DND-41 (cell line): ENCODE results near the gene NLRX1.

Source experiments
- EZH2 ChIP-seq: IDR thresholded peaks from 3 replicates; pipeline ENCODE4 v1.6.1; 2012; ENCODE audit warnings: borderline replicate concordance, low read depth, mild to moderate bottlenecking, moderate library complexity, low read length, inconsistent platforms; ENCODE audit not compliant: severe bottlenecking
- TF ChIP-seq, protein P1 (sequence below): IDR thresholded peaks from 2 replicates; pipeline ENCODE4 v1.5.1; 2012; ENCODE audit warnings: borderline replicate concordance, low read length, moderate library complexity, mild to moderate bottlenecking; ENCODE audit not compliant: poor library complexity, severe bottlenecking; ENCODE audit errors: extremely low read depth

DNA sequence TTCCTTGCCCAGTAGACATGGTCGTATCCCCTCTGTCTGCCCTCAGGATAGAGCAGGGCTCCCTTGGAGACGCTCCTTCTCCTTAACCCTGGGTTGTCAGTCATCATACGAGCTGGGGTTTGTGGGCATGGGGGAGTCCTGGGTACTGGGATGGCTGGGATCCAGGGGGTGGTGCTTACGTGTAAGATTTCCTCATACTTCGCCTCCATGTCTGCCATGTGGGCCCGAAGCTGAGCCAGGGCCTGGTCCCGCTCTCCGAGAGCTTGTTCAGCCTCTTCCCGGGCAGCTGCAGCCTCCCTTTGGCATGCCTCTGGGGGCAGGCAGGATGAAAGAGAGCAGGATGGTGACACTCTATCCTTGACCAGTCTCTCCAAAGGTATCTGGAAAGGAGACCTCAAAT is 22.0 kb downstream of the NLRX1 start:
- TF ChIP-seq, protein P1, sequence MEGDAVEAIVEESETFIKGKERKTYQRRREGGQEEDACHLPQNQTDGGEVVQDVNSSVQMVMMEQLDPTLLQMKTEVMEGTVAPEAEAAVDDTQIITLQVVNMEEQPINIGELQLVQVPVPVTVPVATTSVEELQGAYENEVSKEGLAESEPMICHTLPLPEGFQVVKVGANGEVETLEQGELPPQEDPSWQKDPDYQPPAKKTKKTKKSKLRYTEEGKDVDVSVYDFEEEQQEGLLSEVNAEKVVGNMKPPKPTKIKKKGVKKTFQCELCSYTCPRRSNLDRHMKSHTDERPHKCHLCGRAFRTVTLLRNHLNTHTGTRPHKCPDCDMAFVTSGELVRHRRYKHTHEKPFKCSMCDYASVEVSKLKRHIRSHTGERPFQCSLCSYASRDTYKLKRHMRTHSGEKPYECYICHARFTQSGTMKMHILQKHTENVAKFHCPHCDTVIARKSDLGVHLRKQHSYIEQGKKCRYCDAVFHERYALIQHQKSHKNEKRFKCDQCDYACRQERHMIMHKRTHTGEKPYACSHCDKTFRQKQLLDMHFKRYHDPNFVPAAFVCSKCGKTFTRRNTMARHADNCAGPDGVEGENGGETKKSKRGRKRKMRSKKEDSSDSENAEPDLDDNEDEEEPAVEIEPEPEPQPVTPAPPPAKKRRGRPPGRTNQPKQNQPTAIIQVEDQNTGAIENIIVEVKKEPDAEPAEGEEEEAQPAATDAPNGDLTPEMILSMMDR: no peak
- TF ChIP-seq EZH2: no peak
